ENCODE measurements around the gene BMPR1B. TPM values are rescaled to one million over a fixed set of nuclear protein-coding genes. Genes with fewer than 3 reads are reported as not detected.

BMPR1B gene
- total RNA-seq, 2 donors from 2014 or later = not detected

GRCh38 chr4:94744850-94745249 is 12.9 kb upstream of the BMPR1B start:
- Mint-ChIP-seq H3K27me3 (peaks cover 23% of the 10 kb centered on the region), H3K27ac (no peak overlapping the region), H3K9me3 (no peaks in the 10 kb centered on the region), H3K4me1 (no peaks in the 10 kb centered on the region), H3K4me3 (no peak overlapping the region), H3K36me3 (ENCODE audit: low read depth) (no peaks in the 10 kb centered on the region)
- ATAC-seq (replicated peaks) = no peak

GRCh38 chr4:94746746-94747145 is 11.0 kb upstream of the BMPR1B start:
- Mint-ChIP-seq H3K9me3 (no peaks in the 10 kb centered on the region), H3K36me3 (ENCODE audit: low read depth) (no peaks in the 10 kb centered on the region), H3K27me3 (peaks cover 19% of the 10 kb centered on the region), H3K27ac (no peak overlapping the region), H3K4me3 (no peak overlapping the region), H3K4me1 (no peaks in the 10 kb centered on the region)
- ATAC-seq (replicated peaks) = no peak

- Mint-ChIP-seq H3K27me3 (peaks cover 73% of the 10 kb centered on the region), H3K9me3 (no peaks in the 10 kb centered on the region), H3K4me3 (peak overlapping the region; percentile 61), H3K27ac (no peak overlapping the region), H3K36me3 (ENCODE audit: low read depth) (peaks cover 6% of the 10 kb centered on the region), H3K4me1 (peaks cover 6% of the 10 kb centered on the region)
- peak; percentile 29 for ATAC-seq (replicated peaks)
These were observed 465 bp downstream of the BMPR1B start for GRCh38 chr4:94758141-94758699.

GRCh38 chr4:94758700-94759399 is 1.1 kb downstream of the BMPR1B start:
- H3K9me3 Mint-ChIP-seq = no peaks in the 10 kb centered on the region
- H3K36me3 Mint-ChIP-seq (ENCODE audit: low read depth) = peaks cover 6% of the 10 kb centered on the region
- H3K27ac Mint-ChIP-seq = no peak overlapping the region
- ATAC-seq (replicated peaks) = no peak
- H3K4me3 Mint-ChIP-seq = peak overlapping the region; percentile 61
- peaks cover 6% of the 10 kb centered on the region for H3K4me1 Mint-ChIP-seq
- peaks cover 73% of the 10 kb centered on the region for H3K27me3 Mint-ChIP-seq

- Mint-ChIP-seq H3K9me3 (no peaks in the 10 kb centered on the region), H3K27me3 (peaks cover 76% of the 10 kb centered on the region), H3K4me1 (peaks cover 6% of the 10 kb centered on the region), H3K36me3 (ENCODE audit: low read depth) (peaks cover 6% of the 10 kb centered on the region), H3K27ac (no peak overlapping the region), H3K4me3 (no peak overlapping the region)
- no peak for ATAC-seq (replicated peaks)
These were observed 2.0 kb downstream of the BMPR1B start for GRCh38 chr4:94759767-94760211.

GRCh38 chr4:94762326-94762725 is 4.6 kb downstream of the BMPR1B start:
- Mint-ChIP-seq H3K4me1 (peaks cover 6% of the 10 kb centered on the region), H3K9me3 (no peaks in the 10 kb centered on the region), H3K27ac (no peak overlapping the region), H3K4me3 (no peak overlapping the region), H3K27me3 (peaks cover 59% of the 10 kb centered on the region), H3K36me3 (ENCODE audit: low read depth) (peaks cover 6% of the 10 kb centered on the region)
- no peak for ATAC-seq (replicated peaks)

GRCh38 chr4:94763005-94763404 is 5.2 kb downstream of the BMPR1B start:
- H3K9me3 Mint-ChIP-seq = no peaks in the 10 kb centered on the region
- H3K27me3 Mint-ChIP-seq = peaks cover 57% of the 10 kb centered on the region
- peaks cover 6% of the 10 kb centered on the region for H3K4me1 Mint-ChIP-seq
- H3K27ac Mint-ChIP-seq = no peak overlapping the region
- ATAC-seq (replicated peaks) = no peak
- no peak overlapping the region for H3K4me3 Mint-ChIP-seq
- H3K36me3 Mint-ChIP-seq (ENCODE audit: low read depth) = peaks cover 6% of the 10 kb centered on the region

- H3K27me3 Mint-ChIP-seq = peaks cover 59% of the 10 kb centered on the region
- no peak for ATAC-seq (replicated peaks)
These were observed 5.7 kb downstream of the BMPR1B start for GRCh38 chr4:94763500-94763899.

GRCh38 chr4:94764069-94764468 is 6.3 kb downstream of the BMPR1B start:
- peaks cover 56% of the 10 kb centered on the region for H3K27me3 Mint-ChIP-seq
- no peak overlapping the region for H3K4me3 Mint-ChIP-seq
- no peaks in the 10 kb centered on the region for H3K4me1 Mint-ChIP-seq
- H3K9me3 Mint-ChIP-seq = no peaks in the 10 kb centered on the region
- no peak overlapping the region for H3K27ac Mint-ChIP-seq
- no peak for ATAC-seq (replicated peaks)
- H3K36me3 Mint-ChIP-seq (ENCODE audit: low read depth) = peaks cover under 1% of the 10 kb centered on the region

More at GRCh38 chr4:94763500-94763899, 5.7 kb downstream of the BMPR1B start:
- peaks cover 5% of the 10 kb centered on the region for H3K4me1 Mint-ChIP-seq
- peaks cover 6% of the 10 kb centered on the region for H3K36me3 Mint-ChIP-seq (ENCODE audit: low read depth)
- H3K27ac Mint-ChIP-seq = no peak overlapping the region
- no peak overlapping the region for H3K4me3 Mint-ChIP-seq
- H3K9me3 Mint-ChIP-seq = no peaks in the 10 kb centered on the region

- Mint-ChIP-seq H3K36me3 (ENCODE audit: low read depth) (no peaks in the 10 kb centered on the region), H3K27ac (no peak overlapping the region), H3K4me1 (no peaks in the 10 kb centered on the region), H3K27me3 (peaks cover 52% of the 10 kb centered on the region), H3K9me3 (no peaks in the 10 kb centered on the region), H3K4me3 (no peak overlapping the region)
- no peak for ATAC-seq (replicated peaks)
These were observed 7.4 kb downstream of the BMPR1B start for GRCh38 chr4:94765174-94765573.

- no peaks in the 10 kb centered on the region for H3K36me3 Mint-ChIP-seq (ENCODE audit: low read depth)
- H3K4me3 Mint-ChIP-seq = no peak overlapping the region
- H3K27me3 Mint-ChIP-seq = peaks cover 48% of the 10 kb centered on the region
- ATAC-seq (replicated peaks) = no peak
- no peaks in the 10 kb centered on the region for H3K4me1 Mint-ChIP-seq
- no peak overlapping the region for H3K27ac Mint-ChIP-seq
- no peaks in the 10 kb centered on the region for H3K9me3 Mint-ChIP-seq
These were observed 7.9 kb downstream of the BMPR1B start for GRCh38 chr4:94765648-94766047.

- Mint-ChIP-seq H3K27me3 (peaks cover 45% of the 10 kb centered on the region), H3K36me3 (ENCODE audit: low read depth) (no peaks in the 10 kb centered on the region), H3K4me3 (no peak overlapping the region), H3K4me1 (no peaks in the 10 kb centered on the region), H3K9me3 (no peaks in the 10 kb centered on the region), H3K27ac (no peak overlapping the region)
- no peak for ATAC-seq (replicated peaks)
These were observed 9.1 kb downstream of the BMPR1B start for GRCh38 chr4:94766856-94767255.

GRCh38 chr4:94767446-94767845 is 9.7 kb downstream of the BMPR1B start:
- Mint-ChIP-seq H3K27ac (no peak overlapping the region), H3K27me3 (peaks cover 42% of the 10 kb centered on the region), H3K4me3 (no peak overlapping the region), H3K9me3 (no peaks in the 10 kb centered on the region), H3K36me3 (ENCODE audit: low read depth) (no peaks in the 10 kb centered on the region), H3K4me1 (no peaks in the 10 kb centered on the region)
- no peak for ATAC-seq (replicated peaks)

GRCh38 chr4:94782707-94783106 is 25.0 kb downstream of the BMPR1B start:
- H3K36me3 Mint-ChIP-seq (ENCODE audit: low read depth) = no peaks in the 10 kb centered on the region
- ATAC-seq (replicated peaks) = no peak
- H3K27ac Mint-ChIP-seq = no peak overlapping the region
- H3K27me3 Mint-ChIP-seq = peaks cover 12% of the 10 kb centered on the region
- H3K4me1 Mint-ChIP-seq = no peaks in the 10 kb centered on the region
- H3K9me3 Mint-ChIP-seq = peaks cover 10% of the 10 kb centered on the region
- H3K4me3 Mint-ChIP-seq = no peak overlapping the region

- Mint-ChIP-seq H3K36me3 (ENCODE audit: low read depth) (no peaks in the 10 kb centered on the region), H3K27me3 (no peaks in the 10 kb centered on the region), H3K4me3 (no peak overlapping the region), H3K27ac (no peak overlapping the region), H3K9me3 (no peaks in the 10 kb centered on the region), H3K4me1 (no peaks in the 10 kb centered on the region)
- ATAC-seq (replicated peaks) = no peak
These were observed 33.9 kb downstream of the BMPR1B start for GRCh38 chr4:94791701-94792100.
